T-helper 22 cell (primary cell): Measurements from ENCODE around the gene SCAANT1.

Experiments
- DNase-seq: peaks from one replicate; pipeline ENCODE4 v3.0.0-alpha.2; 2020; ENCODE audit warnings: low read depth

The SCAANT1 gene

DNA sequence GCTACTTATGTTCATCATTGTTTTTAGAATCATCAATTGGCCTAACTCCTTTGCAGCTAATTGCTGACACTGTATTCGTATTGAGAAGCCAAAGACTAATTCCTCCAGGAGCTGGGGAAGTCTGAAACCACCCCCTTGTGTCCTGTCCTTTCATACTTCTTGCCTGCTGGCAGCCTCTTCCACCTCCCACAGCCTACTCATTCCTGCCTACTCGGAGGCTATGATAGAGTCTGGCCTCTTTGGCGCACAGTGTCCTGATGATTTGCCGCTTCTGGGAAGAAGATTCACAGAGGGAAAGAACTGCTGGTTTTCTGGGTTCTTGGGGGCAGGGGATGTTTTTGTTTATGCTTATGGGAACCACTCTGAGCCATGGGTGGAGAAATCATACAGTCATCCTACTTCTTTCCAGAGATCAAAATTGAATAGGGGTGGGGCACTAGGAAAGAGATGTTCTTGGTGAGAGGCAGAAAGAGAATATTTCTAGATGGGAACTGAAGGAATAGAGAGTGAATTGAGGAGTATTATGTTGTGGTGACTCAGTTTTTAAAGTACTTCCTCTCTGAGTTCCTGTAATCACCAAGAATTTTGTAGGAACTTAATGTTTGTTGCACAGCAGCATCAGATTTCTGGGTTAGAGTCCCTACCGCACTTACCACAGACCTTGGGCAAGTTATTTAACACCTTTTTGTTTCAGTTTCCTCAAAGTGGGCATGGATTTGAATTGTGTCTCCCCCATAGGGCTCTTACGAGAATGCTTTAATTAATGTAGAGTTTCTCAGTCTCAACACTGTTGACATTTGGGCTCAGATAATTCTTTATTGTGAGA lies 22.1 kb upstream of the SCAANT1 start:
- no peak for DNase-seq

DNA sequence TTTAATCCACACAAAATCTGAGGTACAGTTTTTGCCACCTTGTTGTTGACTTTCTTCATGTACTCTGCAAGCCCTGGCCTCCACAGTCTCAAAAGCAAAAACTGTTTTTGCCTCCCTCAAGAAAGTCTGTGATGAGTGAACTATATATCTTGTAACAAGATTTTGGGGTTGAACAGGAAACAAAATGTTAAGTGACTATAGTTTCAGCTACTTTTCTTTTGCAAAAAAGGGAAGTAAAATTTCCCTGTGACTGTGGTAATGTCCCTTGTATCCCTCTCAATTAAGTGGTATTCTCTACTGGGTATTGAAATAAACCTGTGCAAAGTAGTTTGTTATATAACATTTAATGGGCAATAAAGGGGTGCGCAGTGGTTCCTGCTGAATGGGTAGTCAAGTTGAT lies 21.3 kb upstream of the SCAANT1 start:
- DNase-seq = no peak

DNA sequence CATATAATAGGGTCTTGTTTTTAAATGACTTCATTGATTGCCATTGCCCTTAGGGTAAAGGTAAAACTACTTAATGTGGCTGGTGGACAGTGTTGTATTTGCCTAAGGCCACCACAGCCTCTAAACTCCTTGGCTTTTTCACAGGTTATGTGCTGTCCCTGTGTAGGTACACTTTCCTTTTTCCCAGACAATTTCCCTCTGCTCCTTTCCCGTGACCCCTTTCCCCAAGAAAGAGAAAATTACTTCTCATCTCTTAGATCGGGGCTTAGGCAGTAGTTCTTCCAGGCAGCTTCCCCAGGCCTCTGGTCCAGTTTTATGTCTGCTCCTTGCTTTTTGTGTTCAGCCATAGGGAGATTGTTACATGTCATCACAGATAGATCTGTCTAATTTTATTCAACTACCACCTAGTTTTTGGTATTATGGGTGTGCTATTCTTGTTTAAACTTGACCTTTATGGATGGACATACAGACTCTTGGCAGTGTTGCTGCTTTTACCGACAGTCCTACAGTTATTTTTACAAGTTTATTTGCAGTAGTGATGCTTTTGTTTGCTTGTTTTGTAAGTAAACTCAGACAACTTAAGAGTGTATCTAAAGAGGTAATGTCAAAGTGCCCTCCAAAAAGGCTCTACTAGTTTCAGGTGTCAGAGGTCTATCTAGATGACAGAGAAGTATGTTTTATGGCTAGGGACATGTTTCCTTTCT lies 20.5 kb upstream of the SCAANT1 start:
- DNase-seq = no peak

DNA sequence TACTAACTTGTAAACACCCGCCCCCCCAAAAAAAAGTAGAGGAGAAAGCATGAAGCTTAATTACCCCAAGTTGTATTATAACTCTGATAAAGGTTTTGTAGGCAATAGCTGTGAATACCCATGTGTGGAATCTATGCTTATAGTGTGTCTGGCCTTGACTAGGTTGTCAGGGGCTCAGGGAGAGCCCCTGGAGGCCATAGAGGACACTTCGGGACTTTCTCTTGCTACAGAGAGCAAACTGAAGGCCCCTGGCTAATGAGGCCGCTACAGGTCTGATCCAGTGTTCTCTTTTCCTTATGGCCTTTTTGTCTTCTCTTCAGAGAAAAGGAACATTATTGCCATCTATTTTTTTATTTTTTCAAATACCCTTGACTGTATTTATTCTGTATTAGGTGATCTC lies 19.1 kb upstream of the SCAANT1 start:
- DNase-seq = no peak

DNA sequence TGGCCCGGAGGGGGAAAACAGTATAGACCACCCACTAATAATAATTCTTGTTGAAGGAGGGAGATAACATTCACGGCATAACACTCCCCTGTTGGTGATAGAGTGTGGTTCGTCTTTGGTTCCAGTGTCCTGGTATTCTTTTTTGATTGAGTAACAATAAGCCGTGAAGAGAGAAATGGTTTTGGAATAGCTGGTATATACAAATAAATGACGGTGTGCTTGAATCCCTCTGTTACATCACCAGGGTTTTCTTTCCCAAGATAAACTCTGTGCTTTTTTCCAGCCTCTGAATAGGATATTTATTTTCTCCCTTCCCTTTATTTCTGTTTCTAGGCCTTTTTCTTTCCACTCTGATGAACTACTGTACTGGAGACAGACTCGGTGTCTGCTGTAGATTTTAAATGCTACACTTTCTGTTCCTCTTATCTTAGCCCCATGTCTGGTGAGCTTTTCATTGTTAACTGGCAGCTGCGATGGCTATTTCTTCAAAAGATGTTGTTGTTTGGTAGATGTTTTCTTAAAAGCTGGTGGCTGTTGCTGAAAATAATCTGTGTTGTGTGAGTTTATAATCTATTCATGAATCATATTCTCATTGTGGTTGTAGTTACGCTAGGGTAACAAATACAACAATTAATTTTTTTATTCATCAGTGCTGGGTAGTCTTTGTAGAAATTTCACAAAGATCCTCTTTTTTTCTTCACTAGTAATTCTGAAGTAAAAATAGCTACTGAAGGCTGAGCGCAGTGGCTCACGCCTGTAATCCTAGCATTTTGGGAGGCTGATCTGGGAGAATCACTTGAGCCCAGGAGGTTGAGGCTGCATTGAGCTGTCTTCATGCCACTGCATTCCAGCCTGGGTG lies 15.5 kb upstream of the SCAANT1 start:
- DNase-seq = no peak

DNA sequence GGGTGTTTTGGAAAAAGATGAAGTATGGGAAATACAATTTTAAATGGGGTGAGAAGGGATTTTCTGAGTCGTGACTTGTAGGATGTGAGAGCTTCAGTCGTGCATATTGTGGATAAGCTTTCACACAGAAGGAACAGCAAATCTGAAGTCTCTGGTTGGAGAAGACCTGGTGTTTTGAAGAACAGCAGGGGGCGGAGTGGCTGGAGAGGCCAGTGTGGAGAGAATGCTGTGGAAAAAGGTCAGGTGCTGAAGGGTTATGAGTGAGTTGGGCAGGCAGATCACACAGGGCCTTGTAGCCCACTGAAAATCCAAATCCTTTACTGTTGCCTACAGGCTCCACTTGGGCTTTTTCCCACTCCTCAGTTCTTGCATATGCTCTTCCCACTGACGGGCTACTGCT lies 14.1 kb upstream of the SCAANT1 start:
- DNase-seq = no peak

DNA sequence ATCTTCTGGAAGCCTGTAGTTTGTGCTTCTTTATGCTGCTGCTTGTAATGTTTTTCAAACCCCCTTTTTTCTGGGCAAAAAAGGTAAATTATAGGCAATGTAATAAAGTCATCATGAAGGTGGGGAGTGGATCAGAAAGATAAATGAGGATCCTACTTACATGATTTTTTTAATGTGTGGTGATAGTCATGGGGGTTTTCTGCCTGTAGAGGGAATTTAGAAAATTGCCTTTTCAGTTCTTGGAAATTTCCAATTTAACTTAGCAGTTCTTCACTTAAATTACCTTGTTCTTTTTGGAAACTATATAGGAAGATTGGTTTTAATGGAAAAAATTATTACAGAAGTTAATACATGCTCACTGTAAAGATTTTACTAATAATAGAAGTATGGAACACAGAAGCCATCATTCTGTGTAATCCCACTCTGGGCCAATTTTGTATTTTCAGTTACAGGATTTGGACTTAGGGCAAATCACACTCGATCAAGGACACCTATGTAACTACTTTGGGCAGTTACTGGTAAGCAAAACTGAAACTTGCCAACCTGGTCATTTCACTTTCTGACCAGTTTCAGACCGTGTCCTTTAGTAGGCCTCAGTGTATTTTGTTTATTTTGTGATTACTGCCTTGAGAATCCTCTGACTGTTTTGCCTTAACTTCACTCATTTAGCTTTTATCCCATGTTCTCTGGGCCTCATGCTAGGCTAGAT lies 10.5 kb upstream of the SCAANT1 start:
- no peak for DNase-seq

DNA sequence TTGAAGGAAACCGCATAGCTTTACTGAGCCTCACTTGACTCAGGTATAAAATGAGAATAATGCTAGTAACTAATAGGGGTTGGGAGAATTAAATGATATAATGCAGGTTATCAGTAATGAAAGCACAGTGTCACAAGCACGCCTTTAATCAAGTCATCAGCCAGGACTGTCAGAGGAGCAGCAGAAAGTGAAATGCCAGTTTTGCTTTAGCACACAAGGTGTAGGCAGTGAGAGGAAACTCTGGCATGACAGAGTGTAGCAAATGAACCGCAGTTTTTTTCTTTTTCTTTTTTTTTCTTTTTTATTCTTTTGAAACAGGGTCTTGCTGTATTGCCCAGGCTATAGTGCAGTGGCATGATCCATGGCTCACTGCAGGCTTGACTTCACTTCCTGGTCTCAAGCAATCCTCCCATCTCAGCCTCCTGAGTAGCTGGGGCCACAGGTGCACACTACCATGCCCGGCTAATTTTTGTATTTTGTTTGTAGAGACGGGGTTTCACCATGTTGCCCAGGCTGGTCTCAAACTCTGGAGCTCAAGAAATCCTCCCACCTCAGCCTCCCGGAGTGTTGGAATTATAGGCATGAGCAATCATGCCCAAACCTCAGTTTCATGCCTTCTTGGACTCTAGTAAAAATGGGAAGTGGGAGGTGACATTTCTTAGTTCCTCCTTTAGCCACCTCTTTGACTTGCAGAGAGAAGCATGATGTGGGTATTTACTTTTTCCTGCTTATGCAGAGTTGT lies 9.7 kb upstream of the SCAANT1 start:
- DNase-seq = no peak

DNA sequence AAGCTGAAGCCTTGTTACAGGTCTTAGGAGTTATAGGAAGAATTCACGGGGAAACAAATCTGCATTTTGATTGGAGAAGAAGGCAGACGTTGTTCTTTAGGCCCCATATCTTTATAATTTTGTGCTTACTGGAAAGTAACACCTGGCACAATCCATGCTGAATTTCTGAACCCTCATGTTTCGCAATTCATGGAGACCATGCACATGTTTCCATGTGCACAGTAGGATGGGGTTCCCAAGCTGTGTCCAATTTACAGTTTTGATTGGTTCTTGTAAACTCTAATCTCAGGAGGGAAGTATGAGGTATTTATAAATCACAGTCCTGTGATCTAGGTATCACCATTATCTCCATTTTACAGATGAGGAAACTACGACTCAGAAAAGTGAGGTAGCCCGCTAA lies 7.8 kb upstream of the SCAANT1 start:
- no peak for DNase-seq

DNA sequence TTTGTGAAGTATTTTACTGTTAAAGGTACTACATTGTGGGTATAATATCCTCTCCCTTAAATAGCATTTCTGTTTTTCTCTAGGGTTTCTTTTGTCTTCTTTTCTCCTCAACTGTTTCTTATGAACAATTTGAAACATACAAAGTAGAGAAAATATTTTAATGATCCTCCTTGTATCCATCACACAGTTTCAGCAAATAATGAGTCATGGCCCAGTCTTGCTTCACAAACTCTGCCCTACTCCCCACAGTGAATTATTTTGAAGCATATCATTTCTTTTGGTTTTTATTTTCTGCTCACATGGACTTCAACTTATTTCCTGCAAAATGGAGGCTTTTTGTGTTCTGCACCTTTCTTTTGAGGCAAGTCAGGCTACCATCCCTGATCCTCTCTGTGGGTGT lies 6.1 kb upstream of the SCAANT1 start:
- DNase-seq = no peak

DNA sequence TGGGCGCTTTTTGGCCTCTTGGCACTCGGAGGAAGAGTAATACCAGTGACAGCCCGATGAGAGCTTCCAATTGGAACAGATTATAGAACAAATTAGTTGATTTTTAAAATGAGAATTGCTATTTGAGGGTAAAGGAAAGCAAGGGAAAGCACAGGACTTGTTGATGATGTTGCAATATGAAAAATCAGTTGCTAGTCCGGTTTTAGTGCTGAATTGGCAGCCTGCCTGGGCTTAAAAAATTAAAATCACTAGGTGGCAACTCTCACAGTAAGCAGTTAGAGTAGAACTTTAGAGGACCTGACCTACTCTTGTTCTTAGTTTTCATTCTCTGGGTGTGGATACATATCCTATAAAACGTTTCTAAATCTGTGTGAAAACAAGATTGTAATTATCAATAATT lies 2.1 kb upstream of the SCAANT1 start:
- no peak for DNase-seq

DNA sequence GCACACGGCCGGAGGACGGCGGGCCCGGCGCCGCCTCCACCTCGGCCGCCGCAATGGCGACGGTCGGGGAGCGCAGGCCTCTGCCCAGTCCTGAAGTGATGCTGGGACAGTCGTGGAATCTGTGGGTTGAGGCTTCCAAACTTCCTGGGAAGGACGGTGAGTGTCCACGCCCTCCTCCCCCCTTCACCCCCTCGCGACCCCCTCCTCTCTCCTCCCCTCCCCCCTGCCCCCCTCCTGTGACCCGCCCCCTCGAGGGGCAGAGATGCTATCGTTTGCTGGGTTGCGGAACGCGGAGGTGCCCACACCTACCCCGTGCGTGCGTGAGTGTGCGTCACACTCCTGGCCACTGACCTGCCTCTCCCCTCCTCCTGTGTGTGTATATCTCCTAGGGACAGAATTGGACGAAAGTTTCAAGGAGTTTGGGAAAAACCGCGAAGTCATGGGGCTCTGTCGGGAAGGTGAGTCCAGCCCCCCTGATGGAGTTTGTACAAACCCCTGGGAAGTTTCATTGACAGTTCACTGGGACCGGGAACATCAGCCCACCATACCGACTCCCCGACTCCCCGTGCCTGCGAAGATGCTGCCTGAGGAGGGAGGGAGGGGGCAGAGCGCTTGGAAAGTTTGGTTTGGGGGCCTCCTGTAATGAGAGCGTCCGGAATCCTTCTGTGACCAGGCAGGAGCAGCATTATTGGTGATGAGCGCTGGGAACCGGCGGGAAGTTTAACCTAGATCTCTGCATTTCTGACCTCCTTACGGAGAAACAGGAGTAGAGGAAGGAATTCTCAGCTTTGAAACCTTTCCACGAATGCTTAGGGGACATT lies 795 bp upstream of the SCAANT1 start:
- DNase-seq = peak; percentile 47

DNA sequence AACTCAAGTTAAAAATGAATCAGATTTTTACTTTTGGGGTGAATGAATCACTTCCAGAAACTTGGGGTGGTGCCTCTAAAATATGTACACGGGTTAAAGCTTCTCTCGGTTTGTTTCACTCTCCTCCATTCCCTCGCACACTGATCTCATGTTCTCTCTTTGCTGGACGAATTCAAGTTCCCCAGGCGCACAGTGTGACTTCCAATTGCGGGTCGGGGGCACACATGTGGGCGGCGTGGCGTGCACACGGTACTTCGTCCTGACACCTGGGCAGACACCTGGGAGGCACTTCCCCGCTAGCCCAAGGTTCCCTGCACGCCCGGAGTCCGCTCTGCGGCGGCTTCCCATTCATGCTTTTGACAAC lies 692 bp downstream of the SCAANT1 start:
- DNase-seq = no peak

DNA sequence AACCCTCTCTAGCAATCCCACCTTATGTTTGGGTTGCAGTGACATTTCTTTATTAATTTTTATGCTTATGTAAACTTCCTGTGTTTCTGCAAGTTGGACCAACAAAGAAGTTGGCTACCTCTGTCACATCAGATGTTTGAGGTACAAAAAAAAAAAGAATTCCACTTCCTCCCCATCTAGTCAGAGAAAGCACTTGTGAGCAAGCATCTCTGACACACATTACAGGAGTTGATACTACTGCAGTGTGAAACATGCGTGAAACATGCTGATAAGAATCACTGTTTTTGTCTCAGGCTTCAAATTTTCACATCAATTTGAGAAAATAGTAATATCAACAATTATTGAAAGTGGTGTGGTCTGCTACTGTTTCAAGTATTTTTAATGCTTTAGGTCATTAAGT lies 1.3 kb downstream of the SCAANT1 start:
- DNase-seq = no peak

DNA sequence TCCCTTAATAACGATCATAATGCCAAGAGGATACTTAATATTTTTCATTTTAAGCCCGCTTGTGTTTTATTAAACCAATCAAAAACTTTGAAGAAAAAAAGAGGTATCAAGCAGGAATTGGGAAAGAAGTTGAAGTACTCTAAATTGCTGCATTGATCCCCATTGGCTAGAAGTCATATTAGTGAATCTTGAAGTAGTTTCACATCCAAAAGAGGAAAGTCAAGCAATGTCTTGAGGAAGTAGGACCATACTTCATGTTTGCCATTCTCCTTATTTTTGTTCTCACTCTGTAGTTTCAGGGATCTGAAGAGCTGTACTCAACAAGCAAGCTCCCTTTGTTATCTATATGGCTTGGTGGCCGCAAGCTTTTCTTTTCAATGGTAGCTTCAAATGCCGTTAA lies 2.2 kb downstream of the SCAANT1 start:
- no peak for DNase-seq

DNA sequence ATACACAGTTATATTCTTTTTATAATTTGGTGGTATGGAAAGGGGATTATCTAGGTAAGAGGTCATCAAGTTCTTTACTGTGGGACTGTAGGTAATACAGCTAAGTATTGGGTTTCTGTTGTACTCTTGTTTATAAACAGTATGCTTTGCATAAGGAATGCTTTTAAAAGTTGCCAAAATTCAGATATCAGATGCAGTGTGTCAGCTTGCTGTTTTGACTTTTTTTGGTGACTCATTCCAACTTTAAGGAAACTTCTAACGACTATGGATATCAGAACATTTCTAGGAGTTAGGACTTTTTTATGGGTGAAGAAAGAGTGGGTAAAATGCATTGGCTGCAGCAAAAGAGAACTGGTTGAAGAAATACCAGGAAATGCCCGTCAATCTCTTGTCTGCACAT lies 2.8 kb downstream of the SCAANT1 start:
- DNase-seq = no peak

DNA sequence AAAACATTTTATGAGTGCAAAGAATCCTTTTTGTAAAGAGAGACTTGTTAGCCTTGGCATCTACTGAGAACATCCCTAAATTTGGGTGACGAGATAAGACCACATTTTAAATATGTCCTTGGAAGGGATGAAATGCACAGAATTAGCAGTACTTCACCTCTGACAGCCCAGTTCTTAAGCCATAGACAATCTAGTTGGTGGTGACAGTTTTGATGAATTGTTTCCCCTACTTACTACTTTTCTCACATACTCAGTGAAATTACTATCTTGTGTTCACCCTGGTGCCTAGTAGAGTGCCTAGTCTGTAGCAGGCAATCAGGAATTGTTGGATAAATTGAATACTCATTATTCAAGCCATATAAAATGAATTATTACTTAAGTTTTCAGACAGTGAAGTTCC lies 3.4 kb downstream of the SCAANT1 start:
- no peak for DNase-seq

DNA sequence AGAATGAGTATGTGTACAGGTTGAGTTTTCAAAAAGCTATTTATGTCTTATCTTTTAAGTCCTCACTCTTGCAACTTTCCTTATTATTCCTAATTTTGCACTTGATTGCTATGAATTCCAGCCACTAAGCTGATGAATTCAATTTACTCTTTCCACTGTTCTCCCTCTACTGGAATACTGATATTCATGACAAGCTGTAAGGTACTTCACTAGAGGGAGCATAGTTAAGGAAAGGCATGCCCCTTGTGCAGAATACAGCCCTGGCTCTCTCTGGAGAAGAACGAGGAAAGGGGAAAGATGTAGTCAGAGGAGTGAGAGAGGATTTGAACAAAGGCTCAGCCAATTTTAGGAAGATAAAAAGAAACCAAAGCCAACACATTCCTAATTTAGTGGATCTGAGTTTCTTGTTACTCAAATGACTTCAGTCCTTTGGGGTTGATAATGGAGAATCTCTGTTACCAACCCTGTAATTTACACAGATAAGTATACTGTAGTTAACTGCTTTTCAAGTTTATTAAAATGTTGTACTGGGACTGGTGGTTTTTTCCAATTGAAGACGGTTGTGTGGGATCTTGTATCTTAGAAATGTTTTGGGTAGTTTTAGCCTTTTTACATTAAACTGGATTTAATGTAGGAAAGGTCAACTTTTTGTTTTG lies 4.0 kb downstream of the SCAANT1 start:
- DNase-seq = no peak

DNA sequence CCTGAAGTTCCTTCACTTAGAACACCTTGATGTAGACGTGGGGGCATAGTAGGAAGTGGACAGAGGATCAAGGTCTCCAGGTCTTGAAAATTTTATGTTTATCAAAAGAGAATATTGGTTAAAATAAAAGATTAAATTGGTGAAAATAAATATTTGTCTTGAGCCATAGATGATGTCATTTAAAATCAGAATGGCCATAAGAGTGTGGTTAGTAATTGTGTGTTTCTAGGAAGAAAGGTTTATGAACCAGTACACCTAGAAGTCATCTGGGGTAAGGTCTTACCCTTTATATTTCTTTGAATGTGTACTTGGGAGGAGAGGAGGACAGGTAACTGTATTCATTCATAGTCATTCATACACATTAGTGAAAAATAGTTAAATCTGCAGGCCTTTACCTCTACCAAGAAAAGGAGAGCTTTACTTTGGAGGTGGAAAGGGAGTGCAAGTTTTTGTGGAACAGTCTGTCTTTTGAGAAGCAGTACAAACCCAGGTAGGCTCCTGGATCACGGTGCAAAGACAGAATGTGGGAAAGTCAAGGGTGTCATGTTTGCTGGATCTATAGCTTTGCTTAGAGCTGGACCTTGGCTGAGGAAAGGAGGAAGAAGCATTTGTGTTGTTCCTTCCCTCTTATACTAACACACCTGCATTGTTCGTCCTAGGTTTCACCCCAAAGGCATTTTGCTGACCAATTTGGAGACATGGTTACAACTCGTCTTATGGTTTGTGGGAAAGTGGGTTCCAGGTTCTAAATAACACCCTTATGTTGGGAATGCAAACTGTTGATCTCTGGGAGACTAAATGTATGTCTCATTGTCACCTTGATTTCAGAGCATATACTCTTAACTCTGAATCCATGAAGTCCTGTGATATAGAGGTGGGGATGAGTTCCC lies 6.2 kb downstream of the SCAANT1 start:
- DNase-seq = no peak
